Mammary epithelial cell (primary cell): ENCODE results near the gene SF3B2.

Source experiments
- EZH2 ChIP-seq: IDR thresholded peaks from 2 replicates; pipeline ENCODE4 v1.6.1; 2012; ENCODE audit warnings: low read length, inconsistent platforms, borderline replicate concordance
- TF ChIP-seq, protein P1 (sequence below), 2 donors: IDR thresholded peaks in 1 of 2; conservative IDR thresholded peaks in 1 of 2; 2 replicates each; pipeline ENCODE4 v1.5.1; 2011 to 2012; ENCODE audit warnings: inconsistent platforms in 2 of 2, low read length in 2 of 2, mild to moderate bottlenecking in 2 of 2, control low read depth in 1 of 2, low read depth in 1 of 2; ENCODE audit not compliant: insufficient read depth in 1 of 2; ENCODE audit errors: extremely low read depth in 1 of 2

DNA sequence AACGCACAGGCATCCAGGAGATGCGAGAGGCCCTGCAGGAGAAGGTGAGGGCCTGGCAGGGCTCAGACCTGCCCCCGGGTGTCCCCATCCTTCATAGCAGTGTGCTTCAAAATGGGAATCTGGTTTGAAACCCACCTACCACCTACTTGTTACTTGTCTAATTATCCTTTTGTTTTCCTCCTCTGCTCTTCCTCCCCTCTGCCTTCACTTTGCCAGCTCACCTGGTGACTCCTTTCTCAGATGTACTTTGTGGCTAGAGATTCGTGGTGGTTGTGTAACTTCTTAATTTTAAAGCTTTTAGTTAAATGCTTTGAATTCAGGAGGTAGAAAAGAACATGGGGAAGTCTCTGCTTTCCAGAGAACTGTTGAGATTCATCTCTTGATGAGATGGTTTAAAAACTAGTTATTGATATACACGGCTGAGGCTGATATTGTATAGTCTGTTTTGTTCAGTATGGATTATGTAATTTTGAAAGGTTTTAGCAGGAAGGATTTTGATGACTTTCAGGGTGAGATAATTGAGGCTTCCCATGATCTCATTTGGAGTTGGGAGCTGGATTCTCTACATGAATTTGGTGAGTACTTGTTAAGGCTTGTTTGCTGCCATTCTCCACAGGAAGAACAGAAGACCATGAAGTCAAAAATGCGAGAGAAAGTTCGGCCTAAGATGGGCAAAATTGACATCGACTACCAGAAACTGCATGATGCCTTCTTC is 8.0 kb downstream of the SF3B2 start:
- TF ChIP-seq, protein P1, sequence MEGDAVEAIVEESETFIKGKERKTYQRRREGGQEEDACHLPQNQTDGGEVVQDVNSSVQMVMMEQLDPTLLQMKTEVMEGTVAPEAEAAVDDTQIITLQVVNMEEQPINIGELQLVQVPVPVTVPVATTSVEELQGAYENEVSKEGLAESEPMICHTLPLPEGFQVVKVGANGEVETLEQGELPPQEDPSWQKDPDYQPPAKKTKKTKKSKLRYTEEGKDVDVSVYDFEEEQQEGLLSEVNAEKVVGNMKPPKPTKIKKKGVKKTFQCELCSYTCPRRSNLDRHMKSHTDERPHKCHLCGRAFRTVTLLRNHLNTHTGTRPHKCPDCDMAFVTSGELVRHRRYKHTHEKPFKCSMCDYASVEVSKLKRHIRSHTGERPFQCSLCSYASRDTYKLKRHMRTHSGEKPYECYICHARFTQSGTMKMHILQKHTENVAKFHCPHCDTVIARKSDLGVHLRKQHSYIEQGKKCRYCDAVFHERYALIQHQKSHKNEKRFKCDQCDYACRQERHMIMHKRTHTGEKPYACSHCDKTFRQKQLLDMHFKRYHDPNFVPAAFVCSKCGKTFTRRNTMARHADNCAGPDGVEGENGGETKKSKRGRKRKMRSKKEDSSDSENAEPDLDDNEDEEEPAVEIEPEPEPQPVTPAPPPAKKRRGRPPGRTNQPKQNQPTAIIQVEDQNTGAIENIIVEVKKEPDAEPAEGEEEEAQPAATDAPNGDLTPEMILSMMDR (conservative IDR thresholded peaks at IDR 0.05 in 1 of 2, IDR thresholded peaks at IDR 0.05 in 1 of 2; ENCODE audit: extremely low read depth in 1 of 2, insufficient read depth in 1 of 2, low read depth in 1 of 2, low read length in 2 of 2), result no peak
- TF ChIP-seq EZH2, result no peak
